NCI-H69 (cell line): ENCODE results near the gene TMEM181.

Experiments used
- DNase-seq: peaks from one replicate; lab custom pipeline; 2025; lab: John Stamatoyannopoulos, UW

TMEM181 gene

GRCh38 chr6:158561938-158562337 lies 2.0 kb downstream of the TMEM181 start:
- DNase-seq: no peak

GRCh38 chr6:158564243-158565121 lies 4.6 kb downstream of the TMEM181 start:
- DNase-seq: no peak

GRCh38 chr6:158565122-158565429 lies 5.2 kb downstream of the TMEM181 start:
- no peak for DNase-seq

GRCh38 chr6:158565482-158566040 lies 5.7 kb downstream of the TMEM181 start:
- DNase-seq: no peak

- no peak for DNase-seq
These were observed 6.4 kb downstream of the TMEM181 start for GRCh38 chr6:158566207-158566818.

GRCh38 chr6:158567152-158567551 lies 7.3 kb downstream of the TMEM181 start:
- no peak for DNase-seq

- DNase-seq: no peak
These were observed 8.0 kb downstream of the TMEM181 start for GRCh38 chr6:158567871-158568401.

GRCh38 chr6:158568549-158568948 lies 8.7 kb downstream of the TMEM181 start:
- DNase-seq: no peak

GRCh38 chr6:158569036-158569435 lies 9.1 kb downstream of the TMEM181 start:
- no peak for DNase-seq

- peak; percentile 62 for DNase-seq
These were observed 10.7 kb downstream of the TMEM181 start for GRCh38 chr6:158570681-158570962.

GRCh38 chr6:158571826-158572652 lies 12.1 kb downstream of the TMEM181 start:
- no peak for DNase-seq

GRCh38 chr6:158572653-158573541 lies 13.0 kb downstream of the TMEM181 start:
- no peak for DNase-seq

GRCh38 chr6:158573542-158573931 lies 13.6 kb downstream of the TMEM181 start:
- no peak for DNase-seq

GRCh38 chr6:158574800-158575199 lies 14.9 kb downstream of the TMEM181 start:
- no peak for DNase-seq

- no peak for DNase-seq
These were observed 15.7 kb downstream of the TMEM181 start for GRCh38 chr6:158575550-158575949.

GRCh38 chr6:158584236-158584651 lies 24.4 kb downstream of the TMEM181 start:
- no peak for DNase-seq

- no peak for DNase-seq
These were observed 26.8 kb downstream of the TMEM181 start for GRCh38 chr6:158586652-158587051.

GRCh38 chr6:158589366-158589765 lies 29.5 kb downstream of the TMEM181 start:
- no peak for DNase-seq

- no peak for DNase-seq
These were observed 31.4 kb downstream of the TMEM181 start for GRCh38 chr6:158591134-158591809.

- DNase-seq: no peak
These were observed 31.9 kb downstream of the TMEM181 start for GRCh38 chr6:158591810-158592209.

- no peak for DNase-seq
These were observed 33.8 kb downstream of the TMEM181 start for GRCh38 chr6:158593670-158594069.
